ENCODE data around the gene AKAIN1.

The AKAIN1 gene

DNA sequence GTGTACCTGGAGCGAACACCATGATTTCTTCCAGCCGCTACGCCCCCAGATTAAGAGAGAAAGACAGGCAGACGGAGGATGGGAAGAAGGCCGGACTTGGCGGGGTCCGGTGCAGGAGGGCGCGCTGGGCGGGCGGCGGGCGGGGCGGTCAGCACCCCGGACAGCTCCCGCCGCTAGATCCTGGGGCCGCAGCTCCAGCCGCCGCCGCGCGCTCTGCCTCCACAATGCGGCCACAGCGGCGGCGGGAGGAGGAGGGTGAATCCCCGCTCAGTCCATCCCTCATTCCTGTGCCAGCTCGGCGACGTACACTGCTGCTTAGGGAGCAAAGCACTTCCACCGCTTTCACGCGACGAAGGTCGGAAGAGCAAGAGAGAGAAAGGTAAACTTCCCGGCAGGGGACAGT, at the start of gene AKAIN1:
Gene AKAIN1 (minus strand): TSS at position 226 of the 403 bp plus-strand sequence. CDS start 204 bp downstream, at position 22.
- peak; percentile 35 for DNase-seq (ENCODE audit: low spot score)

- no peak for DNase-seq (ENCODE audit: low spot score)
Observed at GRCh38 chr18:5244941-5245340, 47.9 kb upstream of the AKAIN1 start.

DNA sequence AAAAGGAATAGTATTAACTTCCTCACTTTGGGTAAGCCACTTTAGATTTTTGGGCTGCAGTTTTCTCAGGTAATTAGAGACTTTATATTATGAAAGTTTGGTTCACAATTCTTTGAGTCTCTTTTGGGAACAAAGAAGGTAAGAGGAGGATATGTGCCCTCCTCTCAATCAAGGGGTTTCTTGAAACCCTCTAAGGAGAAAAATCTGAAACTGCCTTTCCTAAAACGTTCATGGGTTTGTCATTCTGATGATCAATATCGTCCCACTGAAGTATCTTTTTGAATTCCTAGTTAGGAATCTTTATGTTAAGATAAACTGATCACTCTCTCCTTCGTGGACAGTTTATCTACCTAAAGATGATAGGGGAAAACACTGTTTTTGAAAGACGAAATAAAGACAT, 42.4 kb upstream of the AKAIN1 start:
- DNase-seq (ENCODE audit: low spot score) = no peak

- peak; percentile 33 for DNase-seq (ENCODE audit: low spot score)
Observed at GRCh38 chr18:5238371-5238976, 41.4 kb upstream of the AKAIN1 start.

- peak; percentile 87 for DNase-seq (ENCODE audit: low spot score)
Observed at GRCh38 chr18:5237723-5238370, 40.8 kb upstream of the AKAIN1 start.

DNA sequence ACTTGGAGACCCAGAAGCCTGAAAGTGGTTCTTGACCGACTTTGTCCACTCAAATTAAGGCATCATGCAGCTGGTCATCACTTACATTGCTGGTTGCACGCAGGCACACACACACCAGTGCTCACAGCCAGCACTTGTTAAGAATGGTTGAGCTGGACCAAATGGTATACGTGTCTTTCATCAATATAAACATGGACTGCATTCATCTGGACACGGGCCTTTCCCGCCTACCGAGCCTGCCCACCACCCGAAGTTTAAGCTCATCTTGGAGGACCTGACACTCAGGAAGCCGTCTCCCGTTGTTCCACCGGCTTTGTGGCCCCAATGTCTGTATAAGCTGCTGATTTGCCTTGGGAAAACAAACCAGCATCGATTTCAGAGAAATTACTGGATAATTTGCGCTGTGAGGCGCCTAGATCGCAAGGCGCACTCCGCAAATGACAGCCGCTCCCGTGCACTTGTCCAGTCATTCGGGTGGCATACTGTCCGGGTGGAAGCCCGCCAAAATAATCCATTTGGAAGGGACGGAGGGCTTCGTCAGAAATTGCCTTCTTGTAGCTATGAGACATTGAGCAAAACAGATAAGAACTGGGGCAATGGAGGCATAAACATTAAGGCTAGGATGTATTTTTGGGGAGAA, 40.1 kb upstream of the AKAIN1 start:
- DNase-seq (ENCODE audit: low spot score) = peak; percentile 31

- DNase-seq (ENCODE audit: low spot score) = no peak
Observed at GRCh38 chr18:5214583-5215351, 17.7 kb upstream of the AKAIN1 start.

GRCh38 chr18:5207471-5208150, 10.6 kb upstream of the AKAIN1 start:
- DNase-seq (ENCODE audit: low spot score) = no peak

GRCh38 chr18:5198311-5198710, 1.3 kb upstream of the AKAIN1 start:
- DNase-seq (ENCODE audit: low spot score) = no peak

DNA sequence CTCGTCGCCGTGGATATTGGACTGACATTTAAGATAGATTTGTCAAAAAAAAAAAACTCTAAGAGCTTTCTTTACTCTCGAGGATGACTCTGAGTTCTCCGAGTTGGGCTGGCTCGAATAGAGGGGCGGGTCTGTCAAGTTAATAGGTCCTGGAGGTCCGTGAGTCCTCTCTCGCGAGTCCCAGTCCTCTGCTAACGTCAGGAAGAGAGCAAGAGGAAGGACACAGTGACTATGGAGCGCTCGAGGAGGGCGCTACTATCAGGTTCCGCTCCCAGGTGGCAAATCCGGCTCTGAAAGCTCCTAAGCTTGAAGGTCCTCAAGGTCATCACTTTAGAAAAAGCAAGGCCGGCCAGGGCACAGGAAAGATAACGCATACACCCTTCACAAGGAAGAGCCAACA, 404 bp upstream of the AKAIN1 start:
- no peak for DNase-seq (ENCODE audit: low spot score)

GRCh38 chr18:5196253-5197031, 615 bp downstream of the AKAIN1 start:
- DNase-seq (ENCODE audit: low spot score) = no peak

DNA sequence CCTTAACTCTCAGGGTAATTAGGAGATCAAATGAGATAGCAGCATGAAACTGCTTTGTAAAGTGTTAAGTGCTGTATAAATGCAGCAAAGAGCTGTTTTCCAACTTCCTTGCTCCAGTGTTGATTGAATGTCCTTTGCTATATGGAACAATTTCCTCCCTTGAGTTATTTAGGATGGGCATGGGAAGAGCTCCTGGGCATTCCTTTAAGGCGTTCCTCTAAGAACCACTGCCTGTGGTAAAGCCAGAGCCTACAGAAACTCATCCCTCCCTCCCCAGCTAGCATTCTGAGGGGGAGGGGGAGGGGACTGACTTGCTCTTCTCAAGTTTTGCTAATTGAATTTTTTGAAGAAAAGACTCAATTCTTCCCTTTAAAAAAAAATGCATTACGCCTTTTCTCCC, 1.4 kb downstream of the AKAIN1 start:
- DNase-seq (ENCODE audit: low spot score) = no peak

GRCh38 chr18:5180254-5180653, 16.8 kb downstream of the AKAIN1 start:
- DNase-seq (ENCODE audit: low spot score) = no peak

GRCh38 chr18:5178519-5178918, 18.5 kb downstream of the AKAIN1 start:
- no peak for DNase-seq (ENCODE audit: low spot score)

DNA sequence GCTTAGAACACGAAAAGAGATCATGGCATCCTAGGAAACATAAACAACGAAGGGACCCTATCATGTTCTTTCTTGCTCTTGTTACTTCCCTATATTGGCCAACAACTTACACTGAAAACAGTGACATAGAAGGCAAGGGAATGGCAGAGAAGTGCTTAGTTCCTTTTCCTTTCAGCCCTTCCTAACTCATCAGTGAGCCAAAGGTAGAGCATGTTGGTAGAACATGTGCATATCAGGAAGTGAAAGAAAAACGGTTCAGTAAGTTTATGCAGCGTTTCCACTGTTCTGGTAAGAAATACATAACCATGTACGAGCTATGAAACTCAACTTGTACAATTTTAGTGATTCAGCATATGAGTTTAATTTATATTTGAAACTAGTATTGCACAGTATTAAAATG, 21.7 kb downstream of the AKAIN1 start:
- no peak for DNase-seq (ENCODE audit: low spot score)

DNA sequence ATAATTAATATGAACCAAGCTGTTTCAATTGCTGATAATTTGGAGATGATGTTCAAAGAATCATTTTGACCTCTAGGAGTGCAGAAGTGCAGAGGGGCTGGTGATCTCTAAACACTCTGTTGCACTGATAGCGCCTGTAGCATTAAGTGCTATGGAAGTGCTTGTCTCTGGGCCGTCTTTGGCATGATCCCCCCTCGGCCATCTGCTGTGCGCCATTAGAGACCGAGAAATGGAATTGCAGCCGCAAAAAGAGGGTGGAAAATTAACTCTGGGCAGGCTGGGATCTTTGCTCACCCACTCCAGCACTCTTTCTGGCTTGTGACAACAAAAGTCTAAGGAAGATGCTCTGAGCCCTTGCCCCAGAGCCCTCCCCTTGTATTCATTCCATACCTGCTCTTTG, 23.4 kb downstream of the AKAIN1 start:
- no peak for DNase-seq (ENCODE audit: low spot score)

- DNase-seq (ENCODE audit: low spot score) = no peak
Observed at GRCh38 chr18:5173236-5173635, 23.8 kb downstream of the AKAIN1 start.

DNA sequence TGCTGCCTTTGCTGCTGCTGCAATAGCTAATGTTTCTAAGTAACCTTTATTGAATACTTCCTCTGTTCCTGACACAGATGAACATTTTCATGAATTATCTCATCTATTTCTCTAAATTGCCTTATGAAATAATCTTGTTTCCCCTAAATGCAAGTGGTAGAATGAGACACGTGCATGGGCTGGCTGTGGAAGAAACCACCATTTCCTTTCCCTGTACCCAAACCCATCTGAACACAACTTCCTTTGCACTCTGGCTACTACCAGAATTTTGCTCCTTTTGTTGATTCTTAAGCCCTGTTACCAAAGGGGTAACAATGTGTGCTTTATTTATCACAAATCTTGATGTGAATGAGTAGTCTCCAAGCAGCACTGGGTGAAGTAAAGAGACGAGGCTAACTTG, 29.2 kb downstream of the AKAIN1 start:
- no peak for DNase-seq (ENCODE audit: low spot score)

GRCh38 chr18:5166606-5167280, 30.3 kb downstream of the AKAIN1 start:
- no peak for DNase-seq (ENCODE audit: low spot score)

DNA sequence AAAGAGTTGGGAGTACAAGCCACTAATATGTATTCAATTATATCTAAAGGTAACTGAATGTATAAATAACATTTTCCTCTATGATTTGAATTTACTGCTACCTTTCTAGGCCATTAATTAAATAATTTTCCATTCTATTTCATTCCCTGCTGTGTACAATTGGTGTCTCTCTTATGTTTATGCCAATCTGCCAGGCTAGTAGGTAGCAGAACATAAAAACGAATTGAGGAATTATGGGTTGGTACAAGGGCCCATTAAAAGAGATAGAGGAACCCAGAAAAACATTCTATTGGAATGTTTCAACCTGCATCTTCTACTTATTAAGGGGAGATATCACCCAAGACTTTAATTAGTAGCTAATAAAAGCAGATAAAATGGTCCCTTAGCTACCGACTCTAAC, 32.2 kb downstream of the AKAIN1 start:
- DNase-seq (ENCODE audit: low spot score) = no peak

DNA sequence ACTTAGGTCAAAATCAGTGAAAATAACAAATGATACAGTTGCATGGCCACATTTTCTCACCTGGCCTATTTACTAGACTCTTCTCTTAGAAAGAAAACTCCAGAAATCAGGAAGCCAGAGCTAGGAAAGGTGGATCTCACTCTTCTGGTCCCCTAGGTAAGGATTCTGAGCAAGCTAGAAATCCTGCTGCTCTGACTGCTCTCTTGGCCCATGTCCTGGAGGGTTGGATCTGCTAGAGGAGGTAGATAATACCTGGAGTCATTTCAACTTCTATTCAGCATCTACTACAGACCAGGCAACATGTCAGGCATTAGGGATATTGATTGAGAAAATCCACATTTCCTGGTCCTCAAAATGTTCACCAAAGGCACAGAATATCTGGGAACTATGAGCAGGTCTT, 34.9 kb downstream of the AKAIN1 start:
- no peak for DNase-seq (ENCODE audit: low spot score)

Measured in AG08395 (cell line).